Measurements from ENCODE around the gene SLC7A14.

Gene SLC7A14

DNA sequence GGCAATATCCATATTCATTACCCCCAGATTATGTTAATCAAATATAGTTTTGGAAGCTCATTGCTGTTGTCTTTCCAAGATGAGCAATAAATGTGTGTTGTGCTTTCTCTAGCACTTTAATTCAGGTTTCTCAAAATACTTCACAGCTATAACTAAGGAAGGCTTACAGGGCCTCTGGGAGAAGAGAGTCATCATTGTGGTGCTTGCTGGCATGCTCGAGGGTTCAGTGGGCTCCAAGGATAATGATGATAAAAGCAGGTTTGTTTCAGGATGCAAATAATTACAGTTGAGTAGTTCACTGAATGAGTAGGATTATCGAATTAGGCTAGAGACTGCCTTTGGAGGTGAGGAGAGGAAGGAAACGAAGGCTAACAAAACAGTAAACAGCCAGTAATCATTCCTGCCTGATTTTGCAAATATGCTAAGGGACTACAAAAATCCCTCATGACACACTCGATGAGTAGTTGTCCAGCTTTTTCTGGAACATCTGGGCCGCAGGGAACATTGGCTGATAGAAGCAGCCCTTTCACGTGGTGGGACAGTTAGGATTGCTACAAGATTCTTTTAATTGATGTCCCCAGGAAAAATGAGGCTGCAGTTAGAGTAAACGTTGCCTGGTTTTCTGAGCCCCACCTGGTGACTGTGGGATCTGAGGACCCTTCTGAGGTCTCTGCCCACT is 54.1 kb downstream of the SLC7A14 start:
- Histone ChIP-seq H3F3A (ENCODE audit: insufficient read depth) (no peaks in the 10 kb centered on the region), H3K9me2 (replicated peaks; ENCODE audit: insufficient read depth, low read length) (no peaks in the 10 kb centered on the region), H3K79me2 (ENCODE audit: insufficient read depth, low read length) (no peaks in the 10 kb centered on the region), H3K9ac (ENCODE audit: low read length) (no peak overlapping the region), H4K20me1 (ENCODE audit: low read depth, low read length) (no peaks in the 10 kb centered on the region), H3K27ac (ENCODE audit: low read depth, low read length) (no peak overlapping the region), H3K4me2 (ENCODE audit: low read depth, low read length, poor library complexity, severe bottlenecking) (no peak overlapping the region), H2AFZ (ENCODE audit: low read depth, low read length, severe bottlenecking) (no peak overlapping the region), H3K4me3 (ENCODE audit: insufficient read depth, low read length, poor library complexity, severe bottlenecking) (no peak overlapping the region), H3K9me3 (ENCODE audit: insufficient read depth, low read length) (no peaks in the 10 kb centered on the region), H3K36me3 (ENCODE audit: low read length) (no peaks in the 10 kb centered on the region), H3K27me3 (ENCODE audit: low read length) (no peaks in the 10 kb centered on the region)
- TF ChIP-seq, protein P1, sequence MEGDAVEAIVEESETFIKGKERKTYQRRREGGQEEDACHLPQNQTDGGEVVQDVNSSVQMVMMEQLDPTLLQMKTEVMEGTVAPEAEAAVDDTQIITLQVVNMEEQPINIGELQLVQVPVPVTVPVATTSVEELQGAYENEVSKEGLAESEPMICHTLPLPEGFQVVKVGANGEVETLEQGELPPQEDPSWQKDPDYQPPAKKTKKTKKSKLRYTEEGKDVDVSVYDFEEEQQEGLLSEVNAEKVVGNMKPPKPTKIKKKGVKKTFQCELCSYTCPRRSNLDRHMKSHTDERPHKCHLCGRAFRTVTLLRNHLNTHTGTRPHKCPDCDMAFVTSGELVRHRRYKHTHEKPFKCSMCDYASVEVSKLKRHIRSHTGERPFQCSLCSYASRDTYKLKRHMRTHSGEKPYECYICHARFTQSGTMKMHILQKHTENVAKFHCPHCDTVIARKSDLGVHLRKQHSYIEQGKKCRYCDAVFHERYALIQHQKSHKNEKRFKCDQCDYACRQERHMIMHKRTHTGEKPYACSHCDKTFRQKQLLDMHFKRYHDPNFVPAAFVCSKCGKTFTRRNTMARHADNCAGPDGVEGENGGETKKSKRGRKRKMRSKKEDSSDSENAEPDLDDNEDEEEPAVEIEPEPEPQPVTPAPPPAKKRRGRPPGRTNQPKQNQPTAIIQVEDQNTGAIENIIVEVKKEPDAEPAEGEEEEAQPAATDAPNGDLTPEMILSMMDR (IDR thresholded peaks at IDR 0.05; ENCODE audit: insufficient read depth, low read length, poor library complexity, severe bottlenecking), result no peak
- TF ChIP-seq EZH2phosphoT487 (conservative IDR thresholded peaks at IDR 0.05; ENCODE audit: low read length), result no peak

DNA sequence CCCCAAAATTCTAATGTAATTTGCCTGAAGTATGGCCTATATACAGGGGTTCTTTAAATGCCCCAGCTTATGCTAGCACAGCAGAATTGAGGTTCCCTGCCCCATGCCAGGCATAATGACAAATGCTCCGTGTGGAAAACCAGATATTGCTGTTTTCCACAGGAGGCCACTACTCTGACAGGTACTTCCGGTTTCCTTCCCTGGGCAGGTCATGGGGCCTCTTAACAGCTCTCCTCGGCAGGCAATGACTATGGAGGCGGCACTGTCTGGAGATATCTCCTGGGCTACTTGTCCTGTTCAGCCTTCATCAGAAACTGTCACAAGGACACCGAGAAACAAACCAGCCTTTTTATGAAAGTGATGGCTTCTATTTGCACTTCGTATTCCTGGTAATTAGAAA is 54.8 kb downstream of the SLC7A14 start:
- Histone ChIP-seq H3K27ac (ENCODE audit: low read depth, low read length) (no peak overlapping the region), H3K36me3 (ENCODE audit: low read length) (no peaks in the 10 kb centered on the region), H3K27me3 (ENCODE audit: low read length) (no peaks in the 10 kb centered on the region), H4K20me1 (ENCODE audit: low read depth, low read length) (no peaks in the 10 kb centered on the region), H3K4me2 (ENCODE audit: low read depth, low read length, poor library complexity, severe bottlenecking) (no peak overlapping the region), H3K4me3 (ENCODE audit: insufficient read depth, low read length, poor library complexity, severe bottlenecking) (no peak overlapping the region), H3K79me2 (ENCODE audit: insufficient read depth, low read length) (no peaks in the 10 kb centered on the region), H3K9ac (ENCODE audit: low read length) (no peak overlapping the region), H3K9me3 (ENCODE audit: insufficient read depth, low read length) (no peaks in the 10 kb centered on the region), H2AFZ (ENCODE audit: low read depth, low read length, severe bottlenecking) (no peak overlapping the region), H3K9me2 (replicated peaks; ENCODE audit: insufficient read depth, low read length) (no peaks in the 10 kb centered on the region), H3F3A (ENCODE audit: insufficient read depth) (no peaks in the 10 kb centered on the region)
- no peak for TF ChIP-seq EZH2phosphoT487 (conservative IDR thresholded peaks at IDR 0.05; ENCODE audit: low read length)
- TF ChIP-seq, protein P1 (IDR thresholded peaks at IDR 0.05; ENCODE audit: insufficient read depth, low read length, poor library complexity, severe bottlenecking), result no peak

DNA sequence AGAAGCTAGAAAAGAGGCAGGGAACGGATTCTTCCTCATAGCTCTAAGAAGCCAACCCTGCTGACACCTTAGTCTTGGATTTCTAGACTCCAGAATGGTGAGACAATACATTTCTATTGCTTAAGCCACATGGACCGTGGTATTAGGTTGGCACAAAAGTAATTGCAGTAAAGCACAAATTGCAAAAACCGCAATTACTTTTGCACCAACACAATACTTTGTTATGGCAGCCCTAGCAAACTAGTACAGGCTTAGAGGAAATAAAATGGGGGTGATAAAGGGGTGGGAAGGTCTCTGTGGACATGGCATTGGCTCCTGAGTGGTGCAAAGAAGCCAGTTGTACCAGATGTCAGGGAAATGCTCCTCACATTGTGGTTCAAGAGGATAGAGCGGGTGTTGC is 56.0 kb downstream of the SLC7A14 start:
- Histone ChIP-seq H3K4me3 (ENCODE audit: insufficient read depth, low read length, poor library complexity, severe bottlenecking) (no peak overlapping the region), H3K79me2 (ENCODE audit: insufficient read depth, low read length) (no peaks in the 10 kb centered on the region), H3K27ac (ENCODE audit: low read depth, low read length) (no peak overlapping the region), H3K36me3 (ENCODE audit: low read length) (no peaks in the 10 kb centered on the region), H3K27me3 (ENCODE audit: low read length) (no peaks in the 10 kb centered on the region), H2AFZ (ENCODE audit: low read depth, low read length, severe bottlenecking) (no peak overlapping the region), H3K9me3 (ENCODE audit: insufficient read depth, low read length) (no peaks in the 10 kb centered on the region), H3K4me2 (ENCODE audit: low read depth, low read length, poor library complexity, severe bottlenecking) (no peak overlapping the region), H3F3A (ENCODE audit: insufficient read depth) (no peaks in the 10 kb centered on the region), H3K9ac (ENCODE audit: low read length) (no peak overlapping the region), H3K9me2 (replicated peaks; ENCODE audit: insufficient read depth, low read length) (no peaks in the 10 kb centered on the region), H4K20me1 (ENCODE audit: low read depth, low read length) (no peaks in the 10 kb centered on the region)
- no peak for TF ChIP-seq EZH2phosphoT487 (conservative IDR thresholded peaks at IDR 0.05; ENCODE audit: low read length)
- TF ChIP-seq, protein P1 (IDR thresholded peaks at IDR 0.05; ENCODE audit: insufficient read depth, low read length, poor library complexity, severe bottlenecking), result no peak
